Measurements from ENCODE around the gene IKZF4.

IKZF4 gene

DNA sequence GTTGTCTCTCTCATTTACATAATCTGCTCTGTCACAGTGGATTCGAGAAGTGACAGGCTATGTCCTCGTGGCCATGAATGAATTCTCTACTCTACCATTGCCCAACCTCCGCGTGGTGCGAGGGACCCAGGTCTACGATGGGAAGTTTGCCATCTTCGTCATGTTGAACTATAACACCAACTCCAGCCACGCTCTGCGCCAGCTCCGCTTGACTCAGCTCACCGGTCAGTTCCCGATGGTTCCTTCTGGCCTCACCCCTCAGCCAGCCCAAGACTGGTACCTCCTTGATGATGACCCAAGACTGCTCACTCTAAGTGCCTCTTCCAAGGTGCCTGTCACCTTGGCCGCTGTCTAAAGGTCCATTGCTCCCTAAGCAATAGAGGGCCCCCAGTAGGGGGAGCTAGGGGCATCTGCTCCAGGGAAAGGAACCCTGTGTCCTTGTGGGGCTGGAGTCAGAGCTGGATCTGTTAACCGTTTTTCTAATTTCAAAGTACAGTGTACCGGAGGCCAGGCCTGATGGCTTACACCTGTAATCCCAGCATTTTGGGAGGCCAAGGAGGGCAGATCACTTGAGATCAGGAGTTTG is 64.2 kb downstream of the IKZF4 start:
- no peak for DNase-seq

DNA sequence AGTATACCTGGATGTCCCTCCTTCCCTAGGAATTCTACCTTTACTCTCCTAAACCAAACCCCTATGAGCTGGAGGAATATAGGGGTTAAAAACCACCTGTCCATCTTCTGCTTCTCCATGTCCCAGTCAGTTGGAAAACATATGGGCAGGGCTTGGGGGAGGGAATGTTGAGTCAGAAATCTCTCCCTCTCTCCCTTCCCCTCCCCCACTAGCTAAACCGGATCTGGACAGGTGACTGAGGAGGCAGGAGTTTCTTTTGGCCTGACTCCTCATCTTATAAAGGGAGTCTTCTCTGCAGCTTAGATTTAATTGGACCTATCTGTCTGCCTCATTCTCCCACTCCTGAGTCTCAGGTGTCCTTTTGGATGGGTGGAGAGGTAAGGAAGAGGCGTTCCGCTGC is 65.3 kb downstream of the IKZF4 start:
- no peak for DNase-seq

DNA sequence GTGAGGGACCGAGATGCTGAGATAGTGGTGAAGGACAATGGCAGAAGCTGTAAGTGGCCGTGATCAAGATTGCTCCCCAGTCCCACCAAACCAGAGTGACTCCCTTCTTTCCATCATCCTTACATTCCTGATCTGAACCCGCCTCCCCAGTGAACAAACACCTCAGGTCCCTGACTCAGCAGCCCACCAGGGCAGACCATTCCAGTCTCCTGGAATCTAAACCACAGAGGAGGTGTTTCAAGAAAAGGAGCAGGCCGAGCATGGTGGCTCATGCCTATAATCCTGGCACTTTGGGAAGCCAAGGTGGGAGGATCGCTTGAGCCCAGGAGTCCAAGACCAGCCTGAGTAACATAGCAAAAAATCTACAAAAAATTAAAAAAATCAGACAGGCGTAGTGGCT is 65.8 kb downstream of the IKZF4 start:
- DNase-seq: no peak

DNA sequence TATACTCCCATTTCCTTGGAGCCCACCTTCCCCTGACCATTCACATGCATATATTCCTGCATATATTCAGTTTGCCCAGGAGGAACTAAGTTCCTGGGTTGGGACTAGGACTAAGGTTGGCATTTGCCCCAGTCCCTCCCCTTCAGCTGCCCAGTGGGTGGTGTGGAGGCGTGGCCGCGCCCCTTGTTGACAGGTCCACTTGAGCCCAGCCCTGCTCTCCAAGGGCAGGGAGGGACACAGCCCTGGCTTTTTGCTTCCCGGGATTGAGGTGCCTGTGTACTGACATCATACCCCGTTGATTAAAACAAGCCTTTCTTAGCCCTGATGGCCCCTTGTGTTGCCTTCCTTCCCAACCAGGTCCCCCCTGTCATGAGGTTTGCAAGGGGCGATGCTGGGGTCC is 66.4 kb downstream of the IKZF4 start:
- DNase-seq: no peak

Data from T-helper 9 cell (primary cell).